ENCODE measurements around the gene GRPEL1. TPM values are rescaled to one million over a fixed set of nuclear protein-coding genes. Genes with fewer than 3 reads are reported as not detected.

GRPEL1 gene
- total and polyA plus RNA-seq, 10 of the 15 experiments (the other 5 are each of a cell fraction or from before 2014, with no cell fraction given): 30.8 to 119 (median 67.6) TPM

- TF ChIP-seq NRF1 (conservative IDR thresholded peaks at IDR 0.05; ENCODE audit: low read depth, low read length) (no peak), CREB1 (IDR thresholded peaks at IDR 0.05; ENCODE audit: low read depth) (no peak)
Measured at GRCh38 chr4:7103607-7104365, 35.9 kb upstream of the GRPEL1 start (continued).

DNA sequence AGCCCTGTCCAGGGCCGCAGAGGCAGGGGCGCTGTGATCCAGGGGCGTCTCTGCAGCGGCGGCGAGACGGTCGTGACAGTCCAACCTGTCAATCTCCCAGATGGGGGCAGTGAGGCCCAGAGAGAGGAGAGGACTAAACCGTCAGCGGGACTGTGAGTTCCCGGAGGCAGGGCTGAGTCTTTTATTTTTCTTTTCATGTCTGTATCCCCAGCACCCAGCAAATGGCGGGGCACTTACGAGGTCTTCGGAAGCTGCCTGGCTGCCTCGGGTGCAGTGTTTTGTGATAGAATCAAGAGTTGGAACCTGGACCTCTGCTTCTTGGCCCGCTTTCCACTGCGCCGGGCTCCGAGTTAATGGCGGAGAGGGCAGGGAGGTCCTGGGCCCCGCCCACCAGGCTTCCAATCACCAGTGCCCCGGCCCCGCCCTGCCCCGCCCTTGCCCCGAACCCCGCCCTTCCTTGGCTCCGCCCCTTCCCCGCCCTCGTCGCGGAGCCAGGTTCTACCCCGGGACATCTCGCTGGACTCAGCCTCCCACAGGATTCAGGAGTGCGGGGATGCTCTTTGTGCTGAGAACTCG, 35.3 kb upstream of the GRPEL1 start:
- POLR2A ChIA-PET: interaction anchor here (0.5 to 1.2 kb wide), 2 partner anchors 35 to 373 kb away, joined by 5 read pairs; partner anchors contain the start of gene GRPEL1
- CTCF ChIA-PET: interaction anchor here (0.7 to 4.4 kb wide), 10 partner anchors 9 to 428 kb away, joined by 3 to 24 read pairs (median 4); no protein-coding TSS in a partner anchor
- intact Hi-C loops (cut with micrococcal nuclease; ENCODE audit: unreplicated experiment): no loop called here

More for the DNA sequence above, 35.3 kb upstream of the GRPEL1 start:
- DNase-seq (ENCODE audit: low read depth, low spot score) (peak; percentile 23), FAIRE-seq (peak; percentile 41), ATAC-seq (peak; percentile 95)
- ChIA-PET RAD21 (ENCODE audit: unreplicated experiment) (interaction anchor here (1.8 kb wide), 1 partner anchor 34 kb away, joined by 4 read pairs; no protein-coding TSS in a partner anchor), SMC1A (ENCODE audit: uncharacterized antibody, unreplicated experiment) (interaction anchor here (1.1 kb wide), 1 partner anchor 89 kb away, joined by 3 read pairs; no protein-coding TSS in a partner anchor)
- TF ChIP-seq YY1 (IDR thresholded peaks at IDR 0.05; ENCODE audit: low read depth, low read length) (peak; percentile 91), TAF1 (IDR thresholded peaks at IDR 0.05; ENCODE audit: borderline replicate concordance, low read depth, low read length) (peak; percentile 43; the same call in 1 of the 2 replicates), TBL1XR1 (IDR thresholded peaks at IDR 0.05; ENCODE audit: low read depth, low read length) (no peak), ZNF217 (IDR thresholded peaks at IDR 0.05) (no peak), PKNOX1 (IDR thresholded peaks at IDR 0.05) (peak; percentile 89), POLR2AphosphoS5 (IDR thresholded peaks at IDR 0.05; ENCODE audit: low read length) (peak; percentile 73), POLR2A (IDR thresholded peaks at IDR 0.05; ENCODE audit: low read depth, low read length) (peak; percentile 70), NFYB (IDR thresholded peaks at IDR 0.05; ENCODE audit: insufficient read depth, low read depth, low read length) (no peak), STAT3 (IDR thresholded peaks at IDR 0.05; ENCODE audit: low read depth, low read length) (no peak)
- TF ChIP-seq, protein P1, sequence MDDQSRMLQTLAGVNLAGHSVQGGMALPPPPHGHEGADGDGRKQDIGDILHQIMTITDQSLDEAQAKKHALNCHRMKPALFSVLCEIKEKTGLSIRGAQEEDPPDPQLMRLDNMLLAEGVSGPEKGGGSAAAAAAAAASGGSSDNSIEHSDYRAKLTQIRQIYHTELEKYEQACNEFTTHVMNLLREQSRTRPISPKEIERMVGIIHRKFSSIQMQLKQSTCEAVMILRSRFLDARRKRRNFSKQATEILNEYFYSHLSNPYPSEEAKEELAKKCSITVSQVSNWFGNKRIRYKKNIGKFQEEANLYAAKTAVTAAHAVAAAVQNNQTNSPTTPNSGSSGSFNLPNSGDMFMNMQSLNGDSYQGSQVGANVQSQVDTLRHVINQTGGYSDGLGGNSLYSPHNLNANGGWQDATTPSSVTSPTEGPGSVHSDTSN (IDR thresholded peaks at IDR 0.05; ENCODE audit: insufficient replicate concordance, low read depth, low read length): peak; percentile 75
- Histone ChIP-seq H3K4me1 (ENCODE audit: control insufficient read depth, insufficient read depth, low read length) (peaks cover 7% of the 10 kb centered on the region), H2AFZ (ENCODE audit: control insufficient read depth, low read depth, low read length) (peak overlapping the region; percentile 97), H3K27me3 (replicated peaks in 1 of 2; ENCODE audit: control insufficient read depth in 2 of 2, insufficient read depth in 2 of 2, low read length in 1 of 2) (peaks cover 0 to 3% of the 10 kb centered on the region in 2 experiments; a peak in 2 of 4 replicates), H3K4me3 (peak overlapping the region; percentile 78), H3K27ac (ENCODE audit: control insufficient read depth, insufficient read depth) (no peak overlapping the region), H3K79me2 (ENCODE audit: control insufficient read depth, insufficient read depth, low read length) (no peaks in the 10 kb centered on the region), H3K9ac (ENCODE audit: control insufficient read depth, insufficient read depth, low read length) (peak overlapping the region; percentile 64), H4K20me1 (ENCODE audit: control insufficient read depth, insufficient read depth) (no peaks in the 10 kb centered on the region), H3K4me2 (ENCODE audit: control insufficient read depth, insufficient read depth) (peak overlapping the region; percentile 98), H3K9me3 (replicated peaks; ENCODE audit: control insufficient read depth, insufficient read depth, low read length) (no peaks in the 10 kb centered on the region), H3K36me3 (ENCODE audit: control insufficient read depth in 2 of 2, insufficient read depth in 2 of 2, low read length in 1 of 2) (no peaks in the 10 kb centered on the region)
- in situ Hi-C loops (cut with MboI): no loop called here
- 2% methylated on average over 29 of the region's 35 CpGs for WGBS (ENCODE audit: insufficient coverage, insufficient replicate concordance, low lambda C conversion rate, missing lambda C conversion rate)
- no TSS peak for BruUV-seq (replicated peaks)
